HCT116 (cell line): ENCODE measurements around the gene HYCC2. TPM values are rescaled to one million over a fixed set of nuclear protein-coding genes. Genes with fewer than 3 reads are reported as not detected.

Experiments used
- ATAC-seq: fragments of 200-7000 bp; cut with Tn5 transposase; 2 replicates; pipeline ENCODE4 v1.9.1; 2020; ENCODE audit warnings: mild to moderate bottlenecking, moderate library complexity
- BruUV-seq: library from RNA; stranded (reverse); fragments of 400-500 nt; replicated peaks from 2 replicates; lab custom pipeline; 2021; lab: Mats Ljungman, UMichigan
- CTCF ChIA-PET: fragments of 300-600 bp; sonication (Branson Sonifier 250); formaldehyde crosslinking; loops from one replicate; lab custom pipeline; 2021; ENCODE audit warnings: antibody characterized with exemption; lab: Charles Lee
- POLR2A ChIA-PET: fragments of 300-600, 350-600 bp; sonication (Branson Sonifier 250); formaldehyde crosslinking; loops from one replicate; lab custom pipeline; 2021; ENCODE audit warnings: antibody characterized with exemption; lab: Charles Lee
- RAD21 ChIA-PET, 2 experiments: fragments of 300-600 bp; sonication (Branson Sonifier 250); formaldehyde crosslinking; loops; one replicate each; lab custom pipeline; 2023; ENCODE audit warnings: low total read pairs in 2 of 2; ENCODE audit not compliant: uncharacterized antibody in 2 of 2, unreplicated experiment in 2 of 2, low non-redundant PET in 1 of 2; lab: Charles Lee
- DNase-seq: peaks from one replicate; pipeline ENCODE4 v3.0.0-alpha.2; 2010; ENCODE audit warnings: low read depth, low spot score
- H2AFZ ChIP-seq: fragments of 200-600 bp; shearing (Covaris generic), sonication (generic); 2 replicates; pipeline ENCODE4 v1.6.1; 2017; ENCODE audit warnings: low read depth, mixed run types, mixed read lengths, antibody characterized with exemption, low read length; ENCODE audit not compliant: poor library complexity, severe bottlenecking
- H3K27ac ChIP-seq: 2 replicates; pipeline ENCODE4 v1.5.1; 2012; ENCODE audit warnings: low read depth, low read length
- H3K27me3 ChIP-seq: fragments of 200-600 bp; sonication (generic); 2 replicates; pipeline ENCODE4 v1.6.1; 2016; ENCODE audit warnings: mixed run types, low read length, mixed read lengths; ENCODE audit not compliant: insufficient read depth
- H3K36me3 ChIP-seq, 2 experiments: fragments of 200-500 bp in 1 of 2; fragments of 200-600 bp in 1 of 2; sonication (Bioruptor generic) in 1 of 2; sonication (generic) in 1 of 2; 2 replicates each; pipeline versions ENCODE4 v1.5.1 to v1.6.1; 2014 to 2016; ENCODE audit warnings: low read length in 2 of 2, inconsistent platforms in 1 of 2, mixed read lengths in 1 of 2, mixed run types in 1 of 2; ENCODE audit not compliant: insufficient read depth in 2 of 2, control insufficient read depth in 1 of 2
- H3K4me1 ChIP-seq, 2 experiments: fragments of 200-600 bp in 1 of 2; sonication (generic) in 1 of 2; 2 replicates each; pipeline versions ENCODE4 v1.5.1 to v1.6.1; 2012 to 2017; ENCODE audit warnings: low read length in 2 of 2, inconsistent platforms in 1 of 2, mild to moderate bottlenecking in 1 of 2, mixed read lengths in 1 of 2, mixed run types in 1 of 2, moderate library complexity in 1 of 2; ENCODE audit not compliant: insufficient read depth in 2 of 2, control insufficient read depth in 1 of 2
- H3K4me2 ChIP-seq: fragments of 200-600 bp; sonication (generic); 2 replicates; pipeline ENCODE4 v1.6.1; 2017; ENCODE audit warnings: mixed run types, low read length, mixed read lengths
- H3K4me3 ChIP-seq, 2 experiments: fragments of 200-600 bp in 1 of 2; sonication (generic) in 1 of 2; replicated peaks in 1 of 2; 2 replicates each; pipeline ENCODE4 v1.5.1; 2011 to 2016; ENCODE audit warnings: low read length in 2 of 2, control low read depth in 1 of 2, low read depth in 1 of 2, mild to moderate bottlenecking in 1 of 2, mixed read lengths in 1 of 2, mixed run types in 1 of 2
- H3K79me2 ChIP-seq: fragments of 200-600 bp; sonication (generic); 2 replicates; pipeline ENCODE4 v1.6.1; 2017; ENCODE audit warnings: mild to moderate bottlenecking, mixed run types, low read length, moderate library complexity, mixed read lengths; ENCODE audit not compliant: insufficient read depth
- H3K9ac ChIP-seq: fragments of 200-600 bp; sonication (generic); 2 replicates; pipeline ENCODE4 v1.6.1; 2016; ENCODE audit warnings: low read length, mixed read lengths
- H3K9me2 ChIP-seq: fragments of 200-600 bp; sonication (generic), shearing (Covaris generic); 2 replicates; pipeline ENCODE4 v1.6.1; 2017; ENCODE audit warnings: mixed run types, mild to moderate bottlenecking, moderate library complexity; ENCODE audit not compliant: insufficient read depth
- H3K9me3 ChIP-seq, 2 experiments: fragments of 200-500 bp in 1 of 2; fragments of 200-600 bp in 1 of 2; sonication (Bioruptor generic) in 1 of 2; sonication (generic) in 1 of 2; 2 replicates each; pipeline ENCODE4 v1.6.1; 2014 to 2017; ENCODE audit warnings: low read length in 2 of 2, mixed read lengths in 2 of 2, inconsistent platforms in 1 of 2, low read depth in 1 of 2, mild to moderate bottlenecking in 1 of 2, mixed run types in 1 of 2, moderate library complexity in 1 of 2; ENCODE audit not compliant: control insufficient read depth in 1 of 2, insufficient read depth in 1 of 2
- H4K20me1 ChIP-seq: fragments of 200-600 bp; sonication (generic), shearing (Covaris generic); 2 replicates; pipeline ENCODE4 v1.6.1; 2017; ENCODE audit warnings: mixed run types, mild to moderate bottlenecking, moderate library complexity; ENCODE audit not compliant: insufficient read depth
- CBX3 ChIP-seq: IDR thresholded peaks from 2 replicates; pipeline ENCODE4 v1.6.1; 2012; ENCODE audit warnings: low read depth
- ELF1 ChIP-seq: IDR thresholded peaks from 2 replicates; pipeline ENCODE4 v1.6.1; 2012; ENCODE audit warnings: low read depth, borderline replicate concordance
- EZH2 ChIP-seq: fragments of 200-600 bp; sonication (generic); IDR thresholded peaks from 2 replicates; pipeline ENCODE4 v1.6.1; 2017; ENCODE audit warnings: antibody characterized with exemption, mixed run types
- POLR2A ChIP-seq: IDR thresholded peaks from 2 replicates; pipeline ENCODE4 v1.7.0; 2011; ENCODE audit warnings: borderline replicate concordance; ENCODE audit not compliant: insufficient read depth, insufficient read length; ENCODE audit errors: extremely low read depth
- RAD21 ChIP-seq: IDR thresholded peaks from 2 replicates; pipeline ENCODE4 v1.6.1; 2012; ENCODE audit warnings: low read depth, mild to moderate bottlenecking
- SRF ChIP-seq: IDR thresholded peaks from 2 replicates; pipeline ENCODE4 v1.6.1; 2012; ENCODE audit warnings: low read depth
- YY1 ChIP-seq: IDR thresholded peaks from 2 replicates; pipeline ENCODE4 v1.6.1; 2011; ENCODE audit warnings: low read length, low read depth, moderate library complexity, mild to moderate bottlenecking; ENCODE audit not compliant: insufficient replicate concordance; ENCODE audit errors: extremely low read depth
- intact Hi-C: fragments of 100-400 bp; cut with micrococcal nuclease; formaldehyde crosslinking; loops from 2 replicates; pipeline ENCODE4 v1.10.0; 2022
- total RNA-seq: library from RNA; stranded (reverse); gene quantifications from one replicate; pipeline ENCODE4 v1.2.1, GENCODE V29; 2021; ENCODE audit not compliant: unreplicated experiment
- TF ChIP-seq, protein P1 (sequence below): IDR thresholded peaks from 2 replicates; pipeline ENCODE4 v1.6.1; 2012
- TF ChIP-seq, protein P2 (sequence below): IDR thresholded peaks from 2 replicates; pipeline ENCODE4 v1.6.1; 2012
- TF ChIP-seq, protein P3 (sequence below): IDR thresholded peaks from 2 replicates; pipeline ENCODE4 v1.6.1; 2012; ENCODE audit warnings: low read depth
- TF ChIP-seq, protein P4 (sequence below): IDR thresholded peaks from 2 replicates; pipeline ENCODE4 v1.6.1; 2011; ENCODE audit warnings: mild to moderate bottlenecking, low read length, moderate library complexity; ENCODE audit not compliant: insufficient replicate concordance; ENCODE audit errors: extremely low read depth

The HYCC2 gene
- total RNA-seq, 1 experiment from 2014 or later, result 9.9 TPM

DNA sequence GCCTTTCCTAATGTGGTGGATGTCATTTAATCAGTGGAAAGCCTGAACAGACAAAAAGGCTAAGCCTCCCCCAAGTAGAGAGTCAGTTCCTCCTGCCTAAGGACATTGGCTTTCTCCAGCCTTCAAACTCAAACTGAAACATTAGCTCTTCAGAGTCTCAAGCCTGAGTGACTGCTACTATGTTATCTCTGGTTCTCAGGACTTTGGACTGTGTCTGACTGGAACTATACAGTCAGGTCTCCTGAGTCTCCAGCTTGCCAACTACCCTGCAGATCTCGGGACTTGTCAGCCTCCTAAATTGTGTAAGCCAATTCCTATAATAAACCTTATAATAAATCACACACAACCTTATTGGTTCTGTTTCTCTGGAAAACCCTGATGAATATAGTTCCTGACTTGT lies 12.6 kb downstream of the HYCC2 start (continued):
- TF ChIP-seq, protein P1, sequence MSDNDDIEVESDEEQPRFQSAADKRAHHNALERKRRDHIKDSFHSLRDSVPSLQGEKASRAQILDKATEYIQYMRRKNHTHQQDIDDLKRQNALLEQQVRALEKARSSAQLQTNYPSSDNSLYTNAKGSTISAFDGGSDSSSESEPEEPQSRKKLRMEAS, result no peak
- no peak for TF ChIP-seq CBX3
- TF ChIP-seq, all 23 proteins: peak for 0

DNA sequence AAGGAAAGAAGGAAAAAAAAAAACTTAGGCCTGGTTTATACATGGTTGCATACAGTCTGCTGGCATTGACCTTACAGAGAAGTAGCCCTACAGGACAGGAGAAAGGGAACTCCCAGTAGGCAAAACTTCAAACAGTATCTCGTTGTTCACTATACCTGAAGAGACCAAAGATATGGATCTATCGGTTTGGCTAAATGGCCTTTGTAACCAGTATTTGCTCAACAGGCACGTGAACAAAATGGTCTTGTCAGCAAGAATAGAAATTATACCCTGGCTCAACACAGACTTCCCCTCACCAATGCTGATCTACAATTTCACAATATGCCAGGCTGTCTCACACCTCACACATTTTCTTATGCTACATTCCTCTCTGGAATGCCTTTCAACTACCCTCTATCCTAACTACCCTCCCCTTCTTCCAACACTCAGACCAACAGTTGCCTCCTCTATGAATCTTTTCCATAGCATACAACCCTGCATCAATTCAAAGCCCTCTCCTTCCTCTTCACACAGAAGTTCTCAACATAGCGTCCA lies 13.7 kb downstream of the HYCC2 start:
- ATAC-seq (no peak), DNase-seq (no peak)
- no peak overlapping the region for H3K4me2 ChIP-seq
- no peaks in the 10 kb centered on the region for H3K9me3 ChIP-seq
- no peak overlapping the region for H3K9ac ChIP-seq
- H3K79me2 ChIP-seq, result peaks cover 34% of the 10 kb centered on the region
- H2AFZ ChIP-seq, result no peak overlapping the region
- no peak for TF ChIP-seq RAD21
- TF ChIP-seq, protein P2, sequence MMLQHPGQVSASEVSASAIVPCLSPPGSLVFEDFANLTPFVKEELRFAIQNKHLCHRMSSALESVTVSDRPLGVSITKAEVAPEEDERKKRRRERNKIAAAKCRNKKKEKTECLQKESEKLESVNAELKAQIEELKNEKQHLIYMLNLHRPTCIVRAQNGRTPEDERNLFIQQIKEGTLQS, result no peak
- TF ChIP-seq POLR2A, result no peak
- no peaks in the 10 kb centered on the region for H3K9me2 ChIP-seq
- H3K27ac ChIP-seq, result no peak overlapping the region
- H3K36me3 ChIP-seq, result no peaks in the 10 kb centered on the region
- H3K27me3 ChIP-seq, result no peaks in the 10 kb centered on the region
- ChIA-PET CTCF (no interaction called here), POLR2A (no interaction called here), RAD21 (no interaction called here)
- H4K20me1 ChIP-seq, result no peaks in the 10 kb centered on the region
- H3K4me1 ChIP-seq, result no peaks in the 10 kb centered on the region
- intact Hi-C loops, result no loop called here
- no TSS peak for BruUV-seq
- no peak overlapping the region for H3K4me3 ChIP-seq

DNA sequence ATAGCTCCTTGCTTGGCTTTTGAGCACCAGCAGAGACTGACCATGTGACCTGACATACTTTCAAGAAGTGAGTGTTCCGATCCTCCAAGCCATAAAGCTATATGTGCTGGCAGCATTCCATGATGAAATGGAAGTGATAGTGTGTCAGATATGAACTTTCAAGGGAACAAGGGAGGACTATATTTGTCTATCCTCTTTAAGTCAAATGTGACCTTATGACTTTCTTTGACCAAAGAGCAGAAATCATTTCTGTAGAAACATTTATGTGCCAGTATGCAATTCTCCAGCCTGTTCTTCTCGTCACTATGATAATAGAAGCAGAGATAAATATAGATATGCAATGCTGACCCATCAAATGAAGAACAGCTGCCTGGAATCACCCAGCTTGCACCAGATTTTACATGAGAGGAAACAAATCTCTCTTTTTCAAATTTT lies 14.4 kb downstream of the HYCC2 start:
- no peak overlapping the region for H3K4me3 ChIP-seq
- no peaks in the 10 kb centered on the region for H3K36me3 ChIP-seq
- no TSS peak for BruUV-seq
- ChIA-PET POLR2A (no interaction called here), RAD21 (no interaction called here), CTCF (interaction anchor here (1.5 kb wide), 1 partner anchor 12 kb away, joined by 5 read pairs; no protein-coding TSS in a partner anchor)
- H3K79me2 ChIP-seq, result peaks cover 38% of the 10 kb centered on the region
- H3K9me2 ChIP-seq, result no peaks in the 10 kb centered on the region
- H3K27ac ChIP-seq, result no peak overlapping the region
- no peak overlapping the region for H3K9ac ChIP-seq
- no peaks in the 10 kb centered on the region for H4K20me1 ChIP-seq
- no peak for ATAC-seq
- H2AFZ ChIP-seq, result no peak overlapping the region
- H3K9me3 ChIP-seq, result no peaks in the 10 kb centered on the region
- H3K4me2 ChIP-seq, result no peak overlapping the region
- H3K4me1 ChIP-seq, result no peaks in the 10 kb centered on the region
- no peaks in the 10 kb centered on the region for H3K27me3 ChIP-seq
- intact Hi-C loops, result no loop called here
- no peak for DNase-seq
- TF ChIP-seq, protein P3, sequence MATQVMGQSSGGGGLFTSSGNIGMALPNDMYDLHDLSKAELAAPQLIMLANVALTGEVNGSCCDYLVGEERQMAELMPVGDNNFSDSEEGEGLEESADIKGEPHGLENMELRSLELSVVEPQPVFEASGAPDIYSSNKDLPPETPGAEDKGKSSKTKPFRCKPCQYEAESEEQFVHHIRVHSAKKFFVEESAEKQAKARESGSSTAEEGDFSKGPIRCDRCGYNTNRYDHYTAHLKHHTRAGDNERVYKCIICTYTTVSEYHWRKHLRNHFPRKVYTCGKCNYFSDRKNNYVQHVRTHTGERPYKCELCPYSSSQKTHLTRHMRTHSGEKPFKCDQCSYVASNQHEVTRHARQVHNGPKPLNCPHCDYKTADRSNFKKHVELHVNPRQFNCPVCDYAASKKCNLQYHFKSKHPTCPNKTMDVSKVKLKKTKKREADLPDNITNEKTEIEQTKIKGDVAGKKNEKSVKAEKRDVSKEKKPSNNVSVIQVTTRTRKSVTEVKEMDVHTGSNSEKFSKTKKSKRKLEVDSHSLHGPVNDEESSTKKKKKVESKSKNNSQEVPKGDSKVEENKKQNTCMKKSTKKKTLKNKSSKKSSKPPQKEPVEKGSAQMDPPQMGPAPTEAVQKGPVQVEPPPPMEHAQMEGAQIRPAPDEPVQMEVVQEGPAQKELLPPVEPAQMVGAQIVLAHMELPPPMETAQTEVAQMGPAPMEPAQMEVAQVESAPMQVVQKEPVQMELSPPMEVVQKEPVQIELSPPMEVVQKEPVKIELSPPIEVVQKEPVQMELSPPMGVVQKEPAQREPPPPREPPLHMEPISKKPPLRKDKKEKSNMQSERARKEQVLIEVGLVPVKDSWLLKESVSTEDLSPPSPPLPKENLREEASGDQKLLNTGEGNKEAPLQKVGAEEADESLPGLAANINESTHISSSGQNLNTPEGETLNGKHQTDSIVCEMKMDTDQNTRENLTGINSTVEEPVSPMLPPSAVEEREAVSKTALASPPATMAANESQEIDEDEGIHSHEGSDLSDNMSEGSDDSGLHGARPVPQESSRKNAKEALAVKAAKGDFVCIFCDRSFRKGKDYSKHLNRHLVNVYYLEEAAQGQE, result no peak
- TF ChIP-seq EZH2 (no peak), RAD21 (no peak), SRF (no peak), YY1 (no peak), ELF1 (no peak), CBX3 (no peak)
- TF ChIP-seq, protein P2, result no peak
- TF ChIP-seq, protein P4, sequence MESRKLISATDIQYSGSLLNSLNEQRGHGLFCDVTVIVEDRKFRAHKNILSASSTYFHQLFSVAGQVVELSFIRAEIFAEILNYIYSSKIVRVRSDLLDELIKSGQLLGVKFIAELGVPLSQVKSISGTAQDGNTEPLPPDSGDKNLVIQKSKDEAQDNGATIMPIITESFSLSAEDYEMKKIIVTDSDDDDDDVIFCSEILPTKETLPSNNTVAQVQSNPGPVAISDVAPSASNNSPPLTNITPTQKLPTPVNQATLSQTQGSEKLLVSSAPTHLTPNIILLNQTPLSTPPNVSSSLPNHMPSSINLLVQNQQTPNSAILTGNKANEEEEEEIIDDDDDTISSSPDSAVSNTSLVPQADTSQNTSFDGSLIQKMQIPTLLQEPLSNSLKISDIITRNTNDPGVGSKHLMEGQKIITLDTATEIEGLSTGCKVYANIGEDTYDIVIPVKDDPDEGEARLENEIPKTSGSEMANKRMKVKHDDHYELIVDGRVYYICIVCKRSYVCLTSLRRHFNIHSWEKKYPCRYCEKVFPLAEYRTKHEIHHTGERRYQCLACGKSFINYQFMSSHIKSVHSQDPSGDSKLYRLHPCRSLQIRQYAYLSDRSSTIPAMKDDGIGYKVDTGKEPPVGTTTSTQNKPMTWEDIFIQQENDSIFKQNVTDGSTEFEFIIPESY, result no peak
